Measurements from ENCODE around the gene SPATA2L.

GRCh38 chr16:89685916-89686315 lies 15.6 kb downstream of the SPATA2L start:
- TF ChIP-seq POLR2A (IDR thresholded peaks at IDR 0.05; ENCODE audit: low read depth, low read length) (no peak), TAF1 (IDR thresholded peaks at IDR 0.05; ENCODE audit: low read depth, low read length) (no peak), POLR2AphosphoS5 (IDR thresholded peaks at IDR 0.05; ENCODE audit: low read depth, low read length) (no peak), SPI1 (IDR thresholded peaks at IDR 0.05; ENCODE audit: low read depth, low read length) (no peak), POU2F2 (IDR thresholded peaks at IDR 0.05; ENCODE audit: low read depth, low read length) (no peak)
